Keratinocyte (primary cell): Measurements from ENCODE around the gene FIGNL1. TPM values are rescaled to one million over a fixed set of nuclear protein-coding genes. Genes with fewer than 3 reads are reported as not detected.

ENCODE experiments used
- DNase-seq: peaks from one replicate; pipeline ENCODE4 v3.0.0-alpha.2; 2011; ENCODE audit warnings: low read depth, missing footprints, low spot score
- FAIRE-seq: peaks from 2 replicates; lab custom pipeline; 2011; peaks lifted over from hg19 to GRCh38; lab: Jason Lieb, UNC
- H2AFZ ChIP-seq: 2 replicates; pipeline ENCODE4 v1.6.0; 2012; ENCODE audit warnings: low read length, control low read depth, inconsistent platforms; ENCODE audit not compliant: control insufficient read depth
- H3K27ac ChIP-seq: 2 replicates; pipeline ENCODE4 v1.5.1; 2011; ENCODE audit warnings: low read length; ENCODE audit not compliant: control insufficient read depth, insufficient read depth
- H3K27me3 ChIP-seq: 3 replicates; pipeline ENCODE4 v1.6.0; 2011; ENCODE audit warnings: low read length; ENCODE audit not compliant: control insufficient read depth, insufficient read depth; ENCODE audit errors: extremely low read depth
- H3K36me3 ChIP-seq, 2 experiments: 2 replicates in 1 of 2; 3 replicates in 1 of 2; pipeline ENCODE4 v1.5.1; 2011; ENCODE audit warnings: low read length in 2 of 2, mild to moderate bottlenecking in 1 of 2; ENCODE audit not compliant: control insufficient read depth in 2 of 2, insufficient read depth in 2 of 2; ENCODE audit errors: extremely low read depth in 1 of 2
- H3K4me1 ChIP-seq: 3 replicates; pipeline ENCODE4 v1.5.1; 2011; ENCODE audit warnings: low read length; ENCODE audit not compliant: control insufficient read depth, insufficient read depth; ENCODE audit errors: extremely low read depth
- H3K4me2 ChIP-seq: 3 replicates; pipeline ENCODE4 v1.6.0; 2011; ENCODE audit warnings: low read depth, low read length; ENCODE audit not compliant: control insufficient read depth, insufficient read depth; ENCODE audit errors: extremely low read depth
- H3K4me3 ChIP-seq, 3 experiments: fragments of 200-600 bp in 1 of 3; sonication (generic) in 1 of 3; 2 replicates in 2 of 3; 3 replicates in 1 of 3; pipeline ENCODE4 v1.5.1; 2011 to 2016; ENCODE audit warnings: low read length in 3 of 3, mild to moderate bottlenecking in 3 of 3, control low read depth in 2 of 3, inconsistent platforms in 1 of 3, low read depth in 1 of 3, mixed read lengths in 1 of 3, mixed run types in 1 of 3, moderate library complexity in 1 of 3; ENCODE audit not compliant: control insufficient read depth in 2 of 3, insufficient read depth in 2 of 3; ENCODE audit errors: extremely low read depth in 1 of 3
- H3K79me2 ChIP-seq: 2 replicates; pipeline ENCODE4 v1.6.0; 2012; ENCODE audit warnings: low read length; ENCODE audit not compliant: control insufficient read depth, insufficient read depth
- H3K9ac ChIP-seq: 3 replicates; pipeline ENCODE4 v1.6.0; 2011; ENCODE audit warnings: low read length; ENCODE audit not compliant: control insufficient read depth, insufficient read depth; ENCODE audit errors: extremely low read depth
- H3K9me1 ChIP-seq: 3 replicates; pipeline ENCODE4 v1.6.0; 2011; ENCODE audit warnings: low read length; ENCODE audit not compliant: control insufficient read depth, insufficient read depth; ENCODE audit errors: extremely low read depth
- H3K9me3 ChIP-seq: 2 replicates; pipeline ENCODE4 v1.5.1; 2012; ENCODE audit warnings: low read depth, low read length; ENCODE audit not compliant: control insufficient read depth
- H4K20me1 ChIP-seq: 3 replicates; pipeline ENCODE4 v1.6.0; 2011; ENCODE audit warnings: low read length; ENCODE audit not compliant: control insufficient read depth, insufficient read depth; ENCODE audit errors: extremely low read depth
- CTCF ChIP-seq, 3 experiments: IDR thresholded peaks in 1 of 3; conservative IDR thresholded peaks in 1 of 3; optimal IDR thresholded peaks in 1 of 3; 2 replicates in 2 of 3; 3 replicates in 1 of 3; pipeline versions ENCODE3 to v1.5.1; 2011; ENCODE audit warnings: low read length in 3 of 3, mild to moderate bottlenecking in 3 of 3, moderate library complexity in 2 of 3, control low read depth in 1 of 3, inconsistent platforms in 1 of 3; ENCODE audit not compliant: insufficient read depth in 2 of 3; ENCODE audit errors: extremely low read depth in 1 of 3
- EZH2 ChIP-seq: IDR thresholded peaks from one replicate; pipeline ENCODE4 v1.6.1; 2012; ENCODE audit warnings: inconsistent platforms, mild to moderate bottlenecking, low read length, moderate library complexity
- dilution Hi-C: fragments of 300-500 bp; cut with MboI; formaldehyde crosslinking; loops from one replicate; pipeline ENCODE4 v1.7.0; 2020; ENCODE audit warnings: low sequenced_read_pairs; ENCODE audit not compliant: extremely low pct_ligation_motif_present
- polyA plus RNA-seq, 5 experiments: library from polyadenylated mRNA; depleted of rRNA in 3 of 5; stranded (reverse) in 3 of 5; stranded (forward) in 1 of 5; unstranded in 1 of 5; fragments of >200 nt; gene quantifications; 1 replicate in 1 of 5; 2 replicates in 3 of 5; 3 replicates in 1 of 5; pipeline versions ENCODE4 v1.2.1 to v1.2.3, GENCODE V29; 2011 to 2012; ENCODE audit warnings: missing spikeins in 2 of 5, low read depth in 1 of 5, low replicate concordance in 1 of 5

The FIGNL1 gene
- polyA plus RNA-seq, 1 donor (not counting 4 experiments of a cell fraction or from before 2014, with no cell fraction given) = 12.7 TPM

- Histone ChIP-seq H3K36me3 (no peaks in the 10 kb centered on the region), H2AFZ (no peak overlapping the region), H3K9me1 (no peaks in the 10 kb centered on the region), H3K4me1 (no peaks in the 10 kb centered on the region), H3K9ac (no peak overlapping the region), H4K20me1 (no peaks in the 10 kb centered on the region), H3K27me3 (peaks cover 3% of the 10 kb centered on the region), H3K4me3 (no peak overlapping the region), H3K79me2 (no peaks in the 10 kb centered on the region), H3K9me3 (no peaks in the 10 kb centered on the region), H3K27ac (no peak overlapping the region), H3K4me2 (no peak overlapping the region)
- FAIRE-seq = no peak
- dilution Hi-C loops = no loop called here
- DNase-seq = no peak
- TF ChIP-seq CTCF (optimal IDR thresholded peaks at IDR 0.05 in 1 of 3, IDR thresholded peaks at IDR 0.05 in 1 of 3, conservative IDR thresholded peaks at IDR 0.05 in 1 of 3; ENCODE audit: extremely low read depth in 1 of 3, insufficient read depth in 2 of 3, low read length in 3 of 3) = no peak
- no peak for TF ChIP-seq EZH2
Observed at GRCh38 chr7:50456371-50457123, 6.4 kb upstream of the FIGNL1 start.

DNA sequence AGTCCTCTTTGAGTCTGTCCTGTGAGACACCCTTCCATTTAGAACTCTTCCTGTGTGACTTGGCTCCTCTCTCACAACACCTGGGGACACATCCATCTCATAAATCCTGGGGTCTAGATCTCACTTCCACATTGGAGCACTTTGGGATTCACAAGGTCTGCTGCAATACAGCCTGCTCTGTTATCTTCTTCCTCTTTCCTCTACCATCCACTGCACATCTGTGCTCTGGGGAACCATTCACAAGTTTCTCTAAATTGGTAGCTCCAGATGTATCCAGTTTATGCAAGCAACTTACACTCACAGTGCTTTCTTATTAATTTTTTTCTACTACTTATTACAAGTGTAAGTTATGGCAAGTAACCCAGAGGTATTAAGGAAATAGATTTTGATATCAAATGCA, 5.5 kb upstream of the FIGNL1 start:
- TF ChIP-seq EZH2 (no peak), CTCF (optimal IDR thresholded peaks at IDR 0.05 in 1 of 3, IDR thresholded peaks at IDR 0.05 in 1 of 3, conservative IDR thresholded peaks at IDR 0.05 in 1 of 3; ENCODE audit: extremely low read depth in 1 of 3, insufficient read depth in 2 of 3, low read length in 3 of 3) (no peak)

More for the DNA sequence above, 5.5 kb upstream of the FIGNL1 start:
- no peaks in the 10 kb centered on the region for H3K79me2 ChIP-seq
- no peak overlapping the region for H2AFZ ChIP-seq
- no peaks in the 10 kb centered on the region for H3K36me3 ChIP-seq
- H3K4me2 ChIP-seq = no peak overlapping the region
- no peak overlapping the region for H3K9ac ChIP-seq
- FAIRE-seq (no peak), DNase-seq (no peak)
- H3K27me3 ChIP-seq = peaks cover 3% of the 10 kb centered on the region
- H3K4me3 ChIP-seq = no peak overlapping the region
- no peaks in the 10 kb centered on the region for H3K9me1 ChIP-seq
- peaks cover 4% of the 10 kb centered on the region for H3K4me1 ChIP-seq
- dilution Hi-C loops = no loop called here
- no peaks in the 10 kb centered on the region for H3K9me3 ChIP-seq
- H4K20me1 ChIP-seq = no peaks in the 10 kb centered on the region
- no peak overlapping the region for H3K27ac ChIP-seq
